ENCODE data around the gene NUDT4.
"Not testable (repeated sequence)": the region's sequence is repeated elsewhere in the genome, so short reads cannot be mapped to it uniquely, and the experiment has no call there.

NUDT4 gene

GRCh38 chr12:93393425-93393824 is 15.7 kb downstream of the NUDT4 start:
- in situ Hi-C loops (cut with MboI; ENCODE audit: low sequenced_read_pairs) = no loop called here

- in situ Hi-C loops (cut with MboI; ENCODE audit: low sequenced_read_pairs) = no loop called here
Observed at GRCh38 chr12:93397412-93397811, 19.7 kb downstream of the NUDT4 start.

GRCh38 chr12:93399183-93399863 is 21.6 kb downstream of the NUDT4 start:
- in situ Hi-C loops (cut with MboI; ENCODE audit: low sequenced_read_pairs) = not testable (repeated sequence)

- in situ Hi-C loops (cut with MboI; ENCODE audit: low sequenced_read_pairs) = no loop called here
Observed at GRCh38 chr12:93402333-93403311, 24.9 kb downstream of the NUDT4 start.

GRCh38 chr12:93403988-93404803 is 26.5 kb downstream of the NUDT4 start:
- in situ Hi-C loops (cut with MboI; ENCODE audit: low sequenced_read_pairs) = no loop called here

GRCh38 chr12:93404961-93405849 is 27.5 kb downstream of the NUDT4 start:
- in situ Hi-C loops (cut with MboI; ENCODE audit: low sequenced_read_pairs) = no loop called here

GRCh38 chr12:93407054-93407962 is 29.6 kb downstream of the NUDT4 start:
- in situ Hi-C loops (cut with MboI; ENCODE audit: low sequenced_read_pairs) = no loop called here

GRCh38 chr12:93407963-93408283 is 30.2 kb downstream of the NUDT4 start:
- in situ Hi-C loops (cut with MboI; ENCODE audit: low sequenced_read_pairs) = no loop called here

GRCh38 chr12:93408813-93409212 is 31.1 kb downstream of the NUDT4 start:
- in situ Hi-C loops (cut with MboI; ENCODE audit: low sequenced_read_pairs) = no loop called here

- in situ Hi-C loops (cut with MboI; ENCODE audit: low sequenced_read_pairs) = not testable (repeated sequence)
Observed at GRCh38 chr12:93409343-93410187, 31.8 kb downstream of the NUDT4 start.

- in situ Hi-C loops (cut with MboI; ENCODE audit: low sequenced_read_pairs) = not testable (repeated sequence)
Observed at GRCh38 chr12:93411060-93411459, 33.3 kb downstream of the NUDT4 start.

- in situ Hi-C loops (cut with MboI; ENCODE audit: low sequenced_read_pairs) = not testable (repeated sequence)
Observed at GRCh38 chr12:93412396-93412795, 34.7 kb downstream of the NUDT4 start.

- in situ Hi-C loops (cut with MboI; ENCODE audit: low sequenced_read_pairs) = no loop called here
Observed at GRCh38 chr12:93413064-93413463, 35.3 kb downstream of the NUDT4 start.

GRCh38 chr12:93415723-93416464 is 38.2 kb downstream of the NUDT4 start:
- in situ Hi-C loops (cut with MboI; ENCODE audit: low sequenced_read_pairs) = no loop called here

GRCh38 chr12:93417967-93418480 is 40.3 kb downstream of the NUDT4 start:
- in situ Hi-C loops (cut with MboI; ENCODE audit: low sequenced_read_pairs) = no loop called here

- in situ Hi-C loops (cut with MboI; ENCODE audit: low sequenced_read_pairs) = no loop called here
Observed at GRCh38 chr12:93419388-93420034, 41.8 kb downstream of the NUDT4 start.

- in situ Hi-C loops (cut with MboI; ENCODE audit: low sequenced_read_pairs) = no loop called here
Observed at GRCh38 chr12:93422050-93422449, 44.3 kb downstream of the NUDT4 start.
